ENCODE measurements around the gene TEX14.

TEX14 gene, protein sequence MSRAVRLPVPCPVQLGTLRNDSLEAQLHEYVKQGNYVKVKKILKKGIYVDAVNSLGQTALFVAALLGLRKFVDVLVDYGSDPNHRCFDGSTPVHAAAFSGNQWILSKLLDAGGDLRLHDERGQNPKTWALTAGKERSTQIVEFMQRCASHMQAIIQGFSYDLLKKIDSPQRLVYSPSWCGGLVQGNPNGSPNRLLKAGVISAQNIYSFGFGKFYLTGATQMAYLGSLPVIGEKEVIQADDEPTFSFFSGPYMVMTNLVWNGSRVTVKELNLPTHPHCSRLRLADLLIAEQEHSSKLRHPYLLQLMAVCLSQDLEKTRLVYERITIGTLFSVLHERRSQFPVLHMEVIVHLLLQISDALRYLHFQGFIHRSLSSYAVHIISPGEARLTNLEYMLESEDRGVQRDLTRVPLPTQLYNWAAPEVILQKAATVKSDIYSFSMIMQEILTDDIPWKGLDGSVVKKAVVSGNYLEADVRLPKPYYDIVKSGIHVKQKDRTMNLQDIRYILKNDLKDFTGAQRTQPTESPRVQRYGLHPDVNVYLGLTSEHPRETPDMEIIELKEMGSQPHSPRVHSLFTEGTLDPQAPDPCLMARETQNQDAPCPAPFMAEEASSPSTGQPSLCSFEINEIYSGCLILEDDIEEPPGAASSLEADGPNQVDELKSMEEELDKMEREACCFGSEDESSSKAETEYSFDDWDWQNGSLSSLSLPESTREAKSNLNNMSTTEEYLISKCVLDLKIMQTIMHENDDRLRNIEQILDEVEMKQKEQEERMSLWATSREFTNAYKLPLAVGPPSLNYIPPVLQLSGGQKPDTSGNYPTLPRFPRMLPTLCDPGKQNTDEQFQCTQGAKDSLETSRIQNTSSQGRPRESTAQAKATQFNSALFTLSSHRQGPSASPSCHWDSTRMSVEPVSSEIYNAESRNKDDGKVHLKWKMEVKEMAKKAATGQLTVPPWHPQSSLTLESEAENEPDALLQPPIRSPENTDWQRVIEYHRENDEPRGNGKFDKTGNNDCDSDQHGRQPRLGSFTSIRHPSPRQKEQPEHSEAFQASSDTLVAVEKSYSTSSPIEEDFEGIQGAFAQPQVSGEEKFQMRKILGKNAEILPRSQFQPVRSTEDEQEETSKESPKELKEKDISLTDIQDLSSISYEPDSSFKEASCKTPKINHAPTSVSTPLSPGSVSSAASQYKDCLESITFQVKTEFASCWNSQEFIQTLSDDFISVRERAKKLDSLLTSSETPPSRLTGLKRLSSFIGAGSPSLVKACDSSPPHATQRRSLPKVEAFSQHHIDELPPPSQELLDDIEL (N-terminal part only)

DNA sequence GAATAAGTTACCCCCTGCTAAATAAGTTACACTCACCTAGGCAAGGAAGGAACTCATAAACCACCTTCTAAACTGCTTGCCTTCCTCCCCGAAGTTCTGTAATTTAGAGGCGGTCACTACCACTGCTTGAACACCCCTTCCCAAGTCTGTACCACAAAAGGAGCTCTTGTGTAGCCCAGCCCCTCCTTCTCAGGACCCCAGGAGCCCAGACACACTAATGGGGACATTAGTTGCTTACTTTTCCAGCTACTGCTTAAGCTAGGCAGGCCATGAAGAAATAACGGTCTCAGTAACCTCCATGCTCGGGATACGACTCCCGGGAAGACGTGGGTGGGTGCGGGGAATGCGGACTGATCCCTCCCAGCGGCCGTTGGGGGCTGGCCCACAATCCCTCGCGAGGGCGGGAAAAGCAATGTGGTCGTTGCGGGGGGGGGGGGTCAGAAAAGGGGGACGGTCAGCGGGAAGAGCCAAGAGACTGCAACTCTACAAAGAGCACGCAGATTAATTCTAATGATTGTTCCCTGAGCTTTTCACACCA, at the start of gene TEX14:
TSS of gene TEX14 (minus strand) at position 345 of the 538 bp plus-strand sequence. CDS start 40,044 bp downstream, outside the sequence.
- DNase-seq, result no peak

DNA sequence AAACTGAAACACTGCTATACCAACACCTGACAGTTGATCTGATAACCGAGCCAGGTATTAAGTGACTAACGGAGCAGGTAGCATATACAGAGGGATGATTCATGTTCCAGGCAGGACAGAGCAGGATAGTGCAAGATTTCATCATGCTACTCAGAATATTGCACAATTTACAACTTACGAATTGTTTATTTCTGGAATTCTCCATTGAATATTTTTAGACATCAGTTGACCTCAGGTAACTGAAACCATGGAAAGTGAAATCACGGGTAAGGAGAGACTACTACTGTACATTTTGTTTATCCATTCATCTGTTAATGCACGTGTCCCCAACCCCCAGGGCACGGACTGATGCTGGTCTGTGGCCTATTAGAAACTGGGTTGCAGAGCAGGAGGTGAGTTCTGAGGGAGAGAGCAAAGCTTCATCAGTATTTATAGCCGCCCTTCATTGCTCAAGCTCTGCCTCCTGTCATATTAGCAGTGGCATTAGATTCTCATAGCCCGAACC, 49.3 kb upstream of the TEX14 start:
- DNase-seq, result no peak

DNA sequence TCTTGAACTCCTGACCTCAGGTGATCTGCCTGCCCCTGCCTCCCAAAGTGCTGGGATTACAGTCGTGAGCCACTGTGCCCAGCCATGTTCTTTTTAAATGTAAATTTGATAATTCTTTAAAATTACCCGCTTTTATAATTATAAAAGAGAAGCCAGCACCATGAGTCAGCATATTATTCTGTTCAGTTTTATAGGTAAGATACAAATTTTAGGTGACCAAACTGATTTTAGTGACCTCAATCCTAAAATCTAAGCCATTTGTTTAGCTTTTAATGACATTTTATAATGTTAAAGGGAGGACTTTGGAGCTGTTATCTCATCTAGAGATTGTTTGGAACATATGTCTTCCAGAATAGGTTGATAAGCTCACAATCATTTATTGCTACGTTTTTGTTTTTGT, 43.0 kb upstream of the TEX14 start:
- no peak for DNase-seq

DNA sequence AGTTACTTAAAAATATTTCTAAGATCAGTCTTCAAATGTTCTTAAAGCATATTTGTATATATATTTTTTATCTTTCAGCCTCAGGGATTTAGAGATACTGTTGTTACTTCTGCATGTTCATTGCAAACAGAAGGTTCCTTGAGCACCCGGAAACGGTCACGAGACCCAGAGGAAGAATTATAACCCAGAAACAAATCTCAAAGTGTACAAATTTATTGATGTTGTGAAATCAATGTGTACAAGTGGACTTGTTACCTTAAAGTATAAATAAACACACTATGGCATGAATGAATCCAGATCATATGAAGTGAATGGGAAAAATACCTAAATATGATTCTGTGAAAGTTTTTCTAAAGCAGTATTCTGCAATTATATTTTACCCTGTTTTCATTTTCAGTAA, 42.2 kb upstream of the TEX14 start:
- DNase-seq, result no peak

DNA sequence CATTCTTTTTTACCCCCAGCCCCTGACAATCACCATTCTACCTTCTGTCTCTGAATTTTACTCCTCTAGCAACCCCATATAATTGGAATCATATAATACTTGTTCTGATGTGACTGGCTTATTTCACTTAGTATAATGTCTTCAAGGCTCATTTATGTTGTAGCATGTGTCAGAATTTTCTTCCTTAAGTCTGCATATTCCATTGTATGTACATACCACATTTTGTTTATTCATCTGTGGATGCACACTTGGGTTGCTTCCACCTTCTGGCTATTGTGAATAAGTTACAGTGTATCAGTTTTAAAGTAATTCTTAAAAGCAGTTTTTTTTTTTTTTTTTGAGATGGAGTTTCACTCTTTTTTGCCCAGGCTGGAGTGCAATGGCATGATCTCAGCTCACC, 39.1 kb upstream of the TEX14 start:
- DNase-seq, result no peak

DNA sequence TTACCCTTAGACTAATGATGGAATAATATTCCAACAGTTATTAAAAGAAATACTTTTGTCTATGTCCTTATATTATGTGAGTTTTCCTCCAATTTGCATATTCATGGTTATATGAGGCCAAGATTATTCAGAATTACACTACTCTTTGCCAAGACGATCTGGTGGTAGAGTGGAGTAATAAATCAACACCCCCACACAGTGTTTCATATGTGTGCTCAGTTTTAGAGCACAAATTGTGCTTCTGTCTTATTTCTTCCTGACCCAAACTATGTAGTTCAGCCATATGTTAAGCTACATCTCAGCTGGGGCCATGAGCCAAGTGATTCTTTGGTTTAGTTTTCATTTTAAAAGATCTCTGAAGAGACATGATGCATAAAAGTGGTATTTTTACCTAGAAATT, 37.0 kb upstream of the TEX14 start:
- no peak for DNase-seq

DNA sequence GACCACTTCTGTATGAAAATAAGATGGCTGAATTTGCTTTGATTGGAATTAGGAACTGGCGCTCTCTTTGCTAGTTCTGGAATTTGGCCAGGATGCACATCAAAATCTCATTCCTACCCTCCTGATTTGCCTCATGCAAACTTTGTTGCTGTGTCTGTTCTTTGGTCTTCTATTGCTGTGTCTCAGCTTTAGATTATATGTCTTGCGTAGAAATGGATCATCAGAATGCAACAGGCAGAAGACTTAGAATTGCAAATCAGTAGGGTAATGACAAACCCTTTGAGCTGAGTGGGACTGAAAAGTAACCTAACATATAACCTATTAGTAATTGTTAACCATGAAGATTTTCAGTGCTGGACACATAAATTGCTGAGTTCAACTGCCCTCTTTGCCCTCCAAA, 30.9 kb upstream of the TEX14 start:
- no peak for DNase-seq

DNA sequence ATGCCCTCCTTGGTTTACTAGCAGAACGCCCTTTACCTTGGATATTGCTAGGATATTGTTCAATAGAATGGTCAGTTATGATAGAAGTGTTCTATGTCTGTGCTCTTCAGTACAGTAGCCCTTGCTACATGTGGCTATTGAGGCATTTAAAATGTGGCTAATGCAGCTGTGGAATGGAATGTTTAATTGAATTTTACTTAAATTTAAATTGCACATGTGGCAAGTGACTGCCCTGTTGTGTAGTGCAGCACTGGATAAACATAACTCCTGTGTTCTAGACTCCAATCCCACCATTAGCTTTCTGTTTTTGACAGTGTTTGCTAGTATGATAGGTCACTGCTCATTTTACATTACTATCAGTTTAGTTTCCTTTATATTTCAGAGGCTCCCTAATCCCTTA, 30.4 kb upstream of the TEX14 start:
- no peak for DNase-seq

DNA sequence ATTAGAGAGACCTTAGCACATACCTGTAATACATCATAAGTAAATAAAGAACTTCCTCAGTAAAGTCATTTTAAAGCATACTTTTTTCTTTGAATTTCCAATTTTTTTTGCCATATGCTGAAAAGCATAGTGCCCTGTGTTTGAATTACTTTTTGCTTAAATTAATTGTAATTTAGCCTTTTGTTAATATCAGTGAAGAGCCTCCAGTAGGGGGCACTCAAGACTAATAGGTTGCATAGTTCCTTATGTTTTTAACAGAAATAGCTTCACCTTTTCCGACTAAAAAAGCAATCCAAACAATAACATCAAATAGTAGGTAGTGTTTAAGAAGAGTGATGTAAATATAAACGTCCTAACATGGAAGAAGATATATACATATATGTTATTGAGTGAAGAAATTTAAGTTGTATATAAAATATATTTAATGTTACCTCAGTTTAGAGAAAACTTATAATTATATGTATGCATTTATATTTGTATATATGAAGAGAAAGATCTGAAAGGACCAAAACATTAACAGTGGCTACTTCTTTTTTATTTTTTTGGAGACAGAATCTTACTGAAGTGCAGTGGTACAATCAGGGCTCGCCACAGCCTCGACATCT, 19.2 kb upstream of the TEX14 start:
- peak; percentile 53 to 63 for DNase-seq

DNA sequence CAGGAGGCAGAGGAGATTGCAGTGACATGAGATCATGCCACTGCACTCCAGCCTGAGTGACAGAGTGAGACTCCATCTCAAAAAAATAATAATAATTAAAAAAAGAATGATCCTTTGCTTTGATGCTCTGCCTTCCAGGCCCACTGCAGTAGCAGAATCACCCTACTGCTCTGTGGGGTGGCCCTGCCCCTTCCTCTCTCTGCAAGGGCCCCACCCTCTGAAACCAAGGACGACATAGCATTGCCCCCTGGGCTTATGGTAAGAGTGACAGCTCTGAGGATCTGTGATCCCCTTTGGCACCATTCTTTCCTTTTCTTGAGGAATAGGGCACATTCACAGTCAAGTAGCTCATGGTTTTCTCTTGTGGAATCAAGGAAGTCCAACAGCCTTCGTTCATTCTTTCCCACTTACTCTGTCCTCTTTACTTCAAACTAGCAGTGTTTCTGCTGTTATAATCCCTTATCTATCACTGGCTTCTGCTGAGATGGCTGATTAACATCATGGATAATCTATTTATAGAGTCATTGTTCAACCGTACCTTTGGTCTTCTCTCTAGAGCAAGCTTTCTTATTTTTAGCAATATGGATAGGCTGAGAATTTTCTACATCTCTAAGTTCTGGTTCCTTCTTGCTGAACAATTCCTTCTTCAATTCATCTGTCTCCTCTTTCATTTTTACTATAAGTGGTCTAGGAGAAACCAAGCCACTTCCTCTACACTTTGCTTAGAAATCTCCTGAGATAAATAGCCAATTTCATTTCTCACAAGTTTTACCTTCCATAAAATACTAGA, 14.7 kb upstream of the TEX14 start:
- DNase-seq, result no peak

DNA sequence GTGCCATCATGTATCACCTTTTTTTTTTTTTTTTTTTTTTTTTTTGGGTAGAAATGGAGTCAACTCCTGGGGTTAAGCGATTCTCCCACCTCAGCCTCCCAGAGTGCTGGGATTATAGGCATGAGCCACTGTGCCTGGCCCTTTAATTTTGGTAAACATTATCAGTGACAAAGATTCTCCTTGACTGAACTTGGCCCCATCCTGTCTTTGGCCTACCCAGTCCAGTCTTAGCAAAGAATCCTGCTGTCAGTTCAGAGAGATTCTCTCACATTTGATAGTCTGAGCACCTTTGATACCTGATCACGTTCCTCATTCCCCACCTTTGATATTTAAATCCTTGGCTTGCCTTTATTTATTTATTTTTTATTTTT, 12.1 kb upstream of the TEX14 start:
- DNase-seq, result no peak

DNA sequence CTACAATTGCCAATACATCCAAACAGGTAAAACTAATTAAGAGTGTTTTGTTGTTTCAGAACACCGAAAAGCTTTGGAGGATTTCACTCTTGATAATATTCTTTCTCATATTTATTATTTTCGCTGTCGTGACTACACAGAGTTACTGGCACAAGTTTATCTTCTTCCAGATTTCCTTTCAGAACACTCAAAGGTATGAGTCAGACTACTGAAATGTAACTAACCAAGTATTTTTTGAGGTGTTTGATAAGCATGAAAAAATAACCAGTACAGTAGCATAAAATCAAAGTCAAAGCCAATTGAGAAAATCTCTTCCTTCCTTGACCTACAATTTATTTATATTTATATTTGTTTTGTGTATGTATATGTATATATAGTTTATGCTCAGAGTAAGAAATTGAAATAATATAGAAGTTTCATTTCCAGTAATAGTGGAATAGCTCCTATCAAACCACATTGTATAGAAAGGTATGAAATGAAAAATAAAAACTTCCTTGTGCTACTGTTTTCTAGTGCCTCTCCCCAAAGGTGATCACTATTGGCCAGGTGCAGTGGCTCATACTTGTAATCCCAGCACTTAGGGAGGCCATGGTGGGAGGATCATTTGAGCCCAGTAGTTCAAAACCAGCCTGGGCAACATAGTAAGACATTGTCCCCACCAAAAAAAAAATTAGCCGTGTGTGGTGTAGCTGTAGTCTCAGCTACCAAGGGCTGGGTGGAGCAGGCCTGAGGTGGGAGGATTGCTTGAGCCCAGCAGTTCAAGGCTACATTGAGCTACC, 11.5 kb upstream of the TEX14 start:
- no peak for DNase-seq

DNA sequence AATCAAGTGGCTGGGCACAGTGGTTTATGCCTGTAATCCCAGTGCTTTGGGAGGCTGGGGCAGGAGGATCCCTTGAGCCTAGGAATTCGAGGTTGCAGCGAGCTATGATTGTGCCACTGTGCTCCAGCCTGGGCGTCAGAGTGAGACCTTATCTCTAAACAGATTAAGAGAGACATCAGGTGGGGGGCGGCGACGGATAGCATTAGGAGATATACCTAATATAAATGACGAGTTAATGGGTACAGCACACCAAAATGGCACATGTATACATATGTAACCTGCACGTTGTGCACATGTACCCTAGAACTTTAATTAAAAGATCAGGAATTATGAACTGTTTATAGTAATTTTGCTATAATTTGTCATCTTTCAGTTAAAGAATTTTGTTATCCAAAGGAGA, 10.9 kb upstream of the TEX14 start:
- no peak for DNase-seq

DNA sequence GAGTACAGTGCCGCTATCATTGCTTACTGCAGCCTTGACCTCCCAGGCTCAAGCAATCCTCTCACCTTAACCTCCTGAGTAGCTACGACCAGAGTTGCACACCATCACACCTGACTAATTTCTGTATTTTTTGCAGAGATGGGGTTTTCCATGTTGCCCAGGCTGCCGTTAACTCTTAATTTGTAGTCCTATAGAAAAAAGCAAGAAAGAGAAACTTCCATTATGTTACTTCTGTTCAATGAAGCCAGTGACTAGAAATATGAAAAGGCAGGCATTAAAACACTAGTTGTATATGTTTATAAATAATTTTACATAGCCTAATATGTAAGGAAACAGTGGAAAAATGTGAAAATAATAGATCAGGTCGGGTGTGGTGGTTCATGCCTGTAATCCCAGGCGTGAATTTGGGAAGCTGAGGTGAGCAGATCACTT, 10.2 kb upstream of the TEX14 start:
- no peak for DNase-seq

DNA sequence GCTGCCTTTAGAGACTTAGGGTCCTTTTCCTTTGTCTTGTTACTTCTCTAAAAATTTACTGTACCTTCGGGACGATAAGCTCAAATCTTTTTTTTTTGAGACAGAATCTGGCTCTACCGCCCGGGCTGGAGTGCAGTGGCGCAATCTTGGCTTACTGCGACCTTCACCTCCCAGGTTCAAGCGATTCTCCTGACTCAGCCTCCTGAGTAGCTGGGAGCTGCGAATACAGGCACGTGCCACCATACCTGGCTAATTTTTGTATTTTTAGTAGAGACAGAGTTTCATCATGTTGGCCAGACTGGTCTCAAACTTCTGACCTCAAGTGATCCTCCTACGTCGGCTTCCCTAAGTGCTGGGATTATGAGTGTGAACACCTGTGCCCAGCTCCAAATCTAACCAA, 7.9 kb upstream of the TEX14 start:
- DNase-seq, result no peak

DNA sequence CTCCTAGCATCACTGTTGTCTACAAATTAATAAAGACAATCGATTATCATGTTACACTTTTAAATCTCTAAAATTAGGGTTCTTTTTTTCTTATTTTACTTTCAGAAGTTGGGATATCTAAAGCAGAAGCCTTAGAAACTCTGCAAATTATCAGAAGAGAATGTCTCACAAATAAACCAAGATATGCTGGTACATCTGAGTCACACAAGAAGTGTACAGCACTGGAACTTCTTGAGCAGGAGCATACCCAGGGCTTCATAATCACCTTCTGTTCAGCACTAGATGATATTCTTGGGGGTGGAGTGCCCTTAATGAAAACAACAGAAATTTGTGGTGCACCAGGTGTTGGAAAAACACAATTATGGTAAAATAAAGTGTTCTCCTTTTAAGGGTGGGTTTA, 3.0 kb upstream of the TEX14 start:
- DNase-seq, result no peak

DNA sequence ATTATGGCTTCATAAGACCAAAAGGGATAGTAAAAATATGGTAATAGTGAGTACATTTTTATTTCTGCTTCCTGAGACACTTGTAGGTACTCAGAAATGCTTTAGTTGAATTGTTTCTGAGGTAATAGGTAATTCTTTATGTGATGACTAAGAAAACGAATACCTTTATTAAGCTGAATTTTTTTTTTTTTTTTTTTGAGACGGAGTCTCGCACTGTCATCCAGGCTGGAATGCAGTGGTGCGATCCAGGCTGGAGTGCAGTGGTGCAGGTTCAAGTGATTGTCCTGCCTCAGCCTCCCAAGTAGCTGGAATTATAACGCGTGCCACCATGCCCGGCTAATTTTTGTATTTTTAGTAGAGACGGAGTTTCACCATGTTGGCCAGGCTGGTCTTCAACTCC, 2.5 kb upstream of the TEX14 start:
- no peak for DNase-seq

DNA sequence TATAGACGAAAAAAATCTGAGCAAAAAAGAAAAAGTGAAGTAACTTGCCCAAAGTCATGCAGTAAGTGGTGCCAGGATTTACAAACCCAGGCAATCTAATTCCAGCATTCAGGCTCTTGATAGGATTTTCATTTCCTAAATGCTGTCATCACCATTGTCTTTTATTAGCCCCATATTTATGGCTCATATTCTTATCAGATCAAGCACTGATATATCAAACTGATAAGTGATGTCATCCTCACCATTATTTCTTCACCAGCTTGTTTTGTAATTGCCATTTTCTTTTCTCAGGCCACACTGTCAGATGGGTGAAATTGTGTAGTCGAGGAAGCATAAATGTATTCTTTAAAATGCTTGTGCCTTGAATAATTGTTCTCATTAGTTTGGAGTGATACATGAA, 1.9 kb upstream of the TEX14 start:
- no peak for DNase-seq

DNA sequence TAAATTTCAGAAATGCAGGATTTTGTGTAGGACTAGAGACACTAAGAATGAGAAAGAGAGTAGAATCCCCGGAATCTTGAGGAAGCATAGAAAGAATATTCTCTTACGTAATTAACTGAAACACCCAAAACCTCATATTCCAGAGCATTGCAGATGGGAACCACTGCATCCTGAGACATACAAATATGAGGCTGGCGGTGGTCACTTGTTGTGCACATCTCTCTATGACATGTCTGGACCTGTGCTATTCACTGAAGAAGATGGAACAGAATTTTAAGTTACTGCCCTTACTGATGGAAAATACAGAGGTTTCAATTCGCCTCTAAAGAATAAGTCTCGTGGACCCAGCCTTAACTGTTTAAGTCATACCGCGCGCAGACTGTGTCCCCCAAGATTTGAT, 1.4 kb upstream of the TEX14 start:
- no peak for DNase-seq

DNA sequence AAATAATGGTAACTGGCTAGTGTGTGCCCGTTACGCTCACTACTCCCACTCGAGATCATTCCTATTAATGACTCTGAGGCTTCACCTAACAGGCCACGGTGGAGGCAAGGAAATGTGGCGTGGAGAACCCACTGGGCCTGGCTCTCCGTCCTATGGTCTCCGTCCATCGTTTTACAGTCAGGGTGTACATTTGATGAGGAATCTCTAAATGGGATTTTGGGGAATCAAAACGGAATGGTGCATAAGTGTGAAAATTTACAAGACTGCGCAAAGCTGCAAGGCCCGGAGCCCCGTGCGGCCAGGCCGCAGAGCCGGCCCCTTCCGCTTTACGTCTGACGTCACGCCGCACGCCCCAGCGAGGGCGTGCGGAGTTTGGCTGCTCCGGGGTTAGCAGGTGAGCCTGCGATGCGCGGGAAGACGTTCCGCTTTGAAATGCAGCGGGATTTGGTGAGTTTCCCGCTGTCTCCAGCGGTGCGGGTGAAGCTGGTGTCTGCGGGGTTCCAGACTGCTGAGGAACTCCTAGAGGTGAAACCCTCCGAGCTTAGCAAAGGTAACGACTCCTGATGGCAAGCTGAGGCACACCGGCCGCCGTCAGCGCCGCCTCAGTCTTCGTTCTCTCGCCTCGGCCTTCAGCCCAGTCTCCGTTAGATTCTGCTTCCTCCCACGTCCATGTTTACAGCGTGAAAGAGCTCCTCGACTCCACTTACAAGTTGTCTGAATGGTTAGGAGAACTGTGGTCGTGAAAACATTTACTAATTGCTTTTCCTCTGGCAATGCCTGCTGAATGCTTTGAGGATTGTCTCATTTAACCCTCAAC, 602 bp upstream of the TEX14 start, which contains the start of gene RAD51C:
TSS of gene RAD51C (plus strand) at position 364 of the 817 bp plus-strand sequence. CDS start at position 406, 42 bp downstream.
- peak; percentile 89 to 94 for DNase-seq

Data from AML-193 (cell line).